D341Med (cell line): ENCODE measurements around the gene MAST4.

Experiments used
- DNase-seq: peaks from one replicate; pipeline ENCODE4 v3.0.0; 2012; ENCODE audit warnings: low spot score

MAST4 gene

DNA sequence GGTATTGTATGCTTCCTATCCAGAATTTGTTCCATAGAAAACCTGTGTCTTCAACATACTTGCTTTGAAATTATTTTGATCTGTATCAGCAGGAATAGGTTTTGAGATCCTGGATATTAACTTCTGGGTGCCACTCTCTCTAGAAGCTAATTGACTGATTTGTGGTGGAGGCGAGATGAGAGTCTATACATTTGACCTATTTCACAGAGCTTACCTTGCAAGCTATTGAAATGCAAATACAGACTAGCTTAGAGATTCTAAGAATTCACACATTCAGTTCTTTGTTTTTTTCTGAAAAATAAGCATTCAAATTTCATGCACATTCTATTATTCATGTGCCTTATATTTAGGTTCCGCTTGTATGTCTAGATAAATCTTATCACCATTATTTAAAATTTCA is 246.3 kb downstream of the MAST4 start:
- no peak for DNase-seq

DNA sequence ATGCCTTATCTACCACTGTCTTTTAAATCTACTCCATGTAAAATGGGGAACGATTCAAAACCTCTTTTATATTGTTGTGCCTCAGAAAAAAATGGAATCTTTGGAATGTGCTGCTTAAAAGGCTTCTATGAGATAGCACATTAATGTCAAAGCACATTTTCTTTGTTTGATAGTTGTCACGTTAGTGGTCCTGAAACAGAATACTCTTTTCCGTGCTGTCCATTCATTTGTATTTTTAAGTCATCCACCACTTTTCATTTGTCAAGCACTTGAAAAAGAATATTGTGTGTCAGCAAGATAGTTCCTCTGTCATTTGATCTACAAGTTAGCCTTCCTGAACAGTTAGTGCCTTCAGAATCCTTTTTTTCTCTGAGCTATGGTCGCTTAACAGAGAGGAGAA is 246.9 kb downstream of the MAST4 start:
- no peak for DNase-seq

DNA sequence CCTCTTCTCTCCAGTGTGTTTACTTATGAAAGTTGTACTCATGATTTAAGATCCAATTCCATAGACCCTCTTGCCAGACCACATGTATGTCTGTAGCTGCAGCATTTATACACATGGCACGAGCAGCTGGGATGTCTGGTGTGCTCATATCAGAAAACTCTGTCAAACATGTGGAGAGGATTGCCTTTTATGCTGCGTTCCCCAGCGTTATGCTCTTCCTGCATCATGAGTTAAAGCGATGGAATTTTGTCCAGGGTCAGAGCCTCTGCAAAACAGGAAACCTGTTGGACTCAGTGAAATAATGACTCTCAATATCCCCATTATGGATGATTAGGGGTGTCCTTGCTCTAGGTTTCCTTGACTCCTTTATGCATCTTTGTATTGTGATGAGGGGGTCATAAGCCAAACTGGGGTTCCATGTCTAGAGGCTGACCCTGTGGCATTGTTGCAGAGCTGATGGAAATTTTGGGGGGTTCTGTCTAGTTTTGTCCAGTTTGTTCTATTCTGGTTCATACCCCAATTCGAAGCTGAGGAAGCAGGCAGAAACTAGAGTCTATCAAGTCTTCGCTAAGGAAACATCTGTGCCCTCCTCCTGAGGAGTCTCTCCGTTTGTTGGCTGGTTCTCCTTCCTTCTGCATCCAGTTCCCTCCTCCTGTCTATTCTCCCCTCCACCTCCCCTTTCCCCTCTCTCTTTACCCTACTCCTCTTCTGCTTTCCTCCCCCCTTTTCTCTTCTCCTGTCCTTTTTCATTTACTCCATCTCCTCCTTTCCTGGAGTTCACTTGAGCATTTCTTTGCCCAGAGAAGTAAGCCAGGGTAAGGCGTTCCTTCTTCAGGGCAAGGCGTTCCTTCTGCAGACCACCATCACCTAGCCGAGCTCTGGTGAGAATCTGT is 252.8 kb downstream of the MAST4 start:
- no peak for DNase-seq

DNA sequence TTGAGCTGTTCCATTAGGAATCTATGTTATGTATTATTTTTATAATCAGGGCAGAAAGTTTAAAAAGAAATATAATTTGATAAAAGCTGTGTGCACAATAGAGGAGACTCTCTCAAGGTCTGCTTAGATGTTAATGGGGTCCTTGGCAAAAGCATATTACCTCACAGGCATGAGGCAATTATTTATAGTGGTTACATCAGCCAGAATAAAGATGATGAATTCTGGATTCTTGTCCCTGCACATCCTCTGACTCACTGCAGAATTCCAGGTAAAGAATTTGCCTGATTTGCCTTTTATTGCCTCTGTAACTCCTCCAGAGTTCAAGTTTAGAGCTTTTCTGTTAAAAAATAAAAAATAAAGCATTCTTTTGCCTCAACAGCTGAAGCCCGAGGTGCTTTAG is 253.6 kb downstream of the MAST4 start:
- DNase-seq = no peak

DNA sequence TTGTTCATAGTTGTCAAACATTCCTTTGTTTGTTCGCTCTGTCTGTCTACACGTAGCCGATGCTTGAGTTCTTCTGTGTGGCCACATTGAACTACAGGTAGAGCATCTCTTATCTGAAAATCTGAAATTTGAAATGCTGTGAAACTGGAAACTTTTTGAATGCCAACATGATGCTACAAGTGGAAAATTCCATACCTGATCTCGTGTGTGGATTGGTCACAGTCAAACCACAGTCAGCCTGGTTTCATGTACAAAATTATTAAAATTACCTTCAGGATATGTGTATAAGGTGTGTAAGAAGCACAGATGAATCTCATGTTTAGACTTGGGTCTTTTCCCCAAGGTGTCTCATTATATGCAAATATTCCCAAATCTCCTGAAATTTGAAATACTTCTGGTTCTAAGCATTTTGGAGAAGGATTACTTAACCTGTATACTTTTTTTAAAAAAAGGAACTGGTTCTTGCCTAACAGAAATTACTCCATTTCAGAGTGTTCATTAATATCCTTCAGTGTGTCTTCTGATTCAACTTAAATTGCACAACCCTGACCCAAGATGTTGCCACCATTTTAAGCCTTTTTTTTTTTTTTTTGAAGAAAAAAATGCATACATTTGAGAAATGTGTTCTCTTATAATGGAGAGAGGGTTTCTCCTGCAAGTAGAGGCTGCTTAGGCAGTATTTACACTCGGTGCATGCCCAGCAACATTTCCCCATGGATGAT is 254.3 kb downstream of the MAST4 start:
- DNase-seq = no peak

DNA sequence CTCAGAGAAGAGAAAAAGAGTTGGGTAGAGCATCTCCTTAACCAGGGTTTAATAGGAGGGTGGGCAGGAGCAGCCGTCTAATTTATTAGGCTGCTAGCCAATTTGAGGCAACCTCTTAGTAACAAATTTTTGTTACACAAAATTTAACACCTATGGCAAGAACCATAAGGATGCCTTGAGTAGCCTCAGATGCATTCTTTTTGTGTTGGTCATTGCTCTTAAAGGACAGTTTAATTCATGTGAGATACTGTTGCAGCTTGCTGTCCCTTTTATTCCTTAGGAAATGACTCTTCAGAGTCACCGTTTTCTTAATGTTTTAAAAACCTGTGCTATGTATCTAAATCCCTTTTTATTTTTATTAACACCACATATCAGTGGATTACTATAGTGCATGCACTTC is 255.1 kb downstream of the MAST4 start:
- no peak for DNase-seq

DNA sequence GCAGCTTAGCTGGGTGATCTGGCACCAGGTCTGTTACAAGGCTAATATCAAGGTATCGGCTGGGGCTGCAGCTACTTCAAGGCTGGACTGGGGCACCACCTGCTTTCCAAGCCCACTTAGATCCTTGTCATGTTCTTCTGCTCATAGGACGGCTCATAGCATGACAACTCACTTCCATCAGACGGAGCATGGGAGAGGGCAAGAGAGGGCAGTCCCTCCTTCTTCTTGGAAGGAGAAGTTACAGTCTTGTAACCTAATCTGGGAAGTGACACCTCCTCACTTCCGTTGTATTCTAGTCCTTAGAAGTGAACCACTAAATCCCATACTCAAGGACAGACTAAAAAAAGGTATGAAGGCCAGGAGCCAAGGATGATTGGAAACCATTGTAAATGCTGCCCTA is 258.2 kb downstream of the MAST4 start:
- no peak for DNase-seq

DNA sequence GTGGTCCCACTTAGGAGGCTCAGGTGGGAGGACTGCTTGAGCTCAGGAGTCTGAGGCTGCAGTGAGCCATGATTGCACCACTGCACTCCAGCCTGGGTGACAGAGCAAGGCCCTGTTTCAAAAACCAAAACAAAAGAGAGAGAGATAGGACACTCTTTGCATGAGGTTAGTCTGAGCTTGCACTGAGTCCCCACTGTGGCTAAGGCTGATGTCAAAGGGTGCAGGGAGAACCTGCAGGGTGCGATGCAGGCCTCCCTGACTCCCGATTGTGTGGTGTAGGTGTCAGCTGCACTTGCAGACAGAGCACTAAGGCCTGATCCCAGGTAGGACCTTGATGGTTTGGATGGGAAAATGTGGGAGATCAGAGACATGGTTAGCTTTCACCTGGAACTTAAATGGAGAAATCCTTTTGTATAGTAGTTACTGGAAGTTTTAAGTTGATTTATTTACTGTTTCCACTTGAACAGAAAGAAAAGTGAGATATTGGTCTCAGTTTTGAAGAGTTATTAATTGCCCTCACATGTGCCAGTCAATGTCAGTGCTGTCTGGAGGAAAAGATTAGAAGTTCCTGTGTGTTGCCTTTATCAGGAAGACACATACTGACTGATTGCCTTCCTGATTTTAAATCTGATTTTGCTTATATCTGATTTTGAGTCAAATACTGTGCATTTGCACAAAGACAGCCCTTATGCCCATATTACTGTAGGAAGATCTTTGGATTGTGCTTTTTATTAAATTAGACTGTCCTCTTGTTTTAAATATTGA is 260.0 kb downstream of the MAST4 start:
- DNase-seq = no peak

DNA sequence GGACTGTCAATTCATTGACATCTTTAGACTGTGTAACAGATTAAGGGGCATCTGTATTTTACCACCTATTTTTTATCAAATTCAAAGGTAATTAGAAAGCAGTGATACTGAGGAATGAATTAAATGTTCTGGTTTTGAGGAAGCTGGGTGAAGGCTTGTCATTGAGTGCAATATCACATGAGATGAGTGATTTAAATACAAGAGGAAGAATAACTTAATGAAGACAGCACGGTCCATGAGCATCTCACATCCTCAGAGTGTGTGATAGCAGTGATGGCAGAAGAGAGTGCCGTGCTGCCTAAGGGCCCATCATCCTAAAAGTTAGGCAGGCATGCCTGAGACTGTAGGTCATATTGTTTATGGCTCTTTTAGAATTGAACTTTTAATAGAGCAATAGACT is 263.3 kb downstream of the MAST4 start:
- no peak for DNase-seq

DNA sequence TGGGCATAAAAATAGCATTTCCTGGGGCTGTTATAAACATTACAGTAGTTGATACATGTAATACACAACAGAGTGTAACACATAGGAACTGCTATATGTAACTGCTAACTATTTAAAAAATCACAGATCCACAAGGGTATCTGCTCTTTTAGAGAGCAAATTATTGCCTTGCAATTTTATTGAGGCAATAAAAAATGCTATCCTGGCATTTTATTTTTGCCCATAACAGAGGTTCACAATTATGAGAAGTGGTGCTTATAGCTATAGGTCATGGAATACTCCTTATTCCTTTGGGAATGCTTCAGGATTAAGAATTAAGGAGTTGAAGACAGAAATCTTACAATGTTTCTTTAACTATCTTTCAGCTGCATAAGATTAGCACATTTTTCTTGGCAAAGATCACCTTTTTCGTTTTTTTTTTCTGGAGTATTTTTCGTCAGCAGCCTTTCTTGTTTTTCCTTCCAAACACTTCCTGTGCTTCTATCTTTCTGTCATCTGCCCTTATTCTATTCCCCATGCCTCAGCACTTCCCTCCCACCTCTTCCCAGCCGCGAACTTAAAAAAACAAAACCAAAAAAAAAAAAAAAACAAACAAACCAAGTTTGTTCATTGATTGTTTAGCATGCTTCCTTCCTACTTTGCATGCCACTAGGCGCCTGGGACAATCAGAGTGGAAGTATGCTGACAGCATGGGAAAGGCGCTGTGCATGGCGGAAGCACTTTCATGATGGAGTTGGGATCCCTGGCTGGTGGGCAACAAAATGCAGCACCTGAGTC is 264.2 kb downstream of the MAST4 start:
- no peak for DNase-seq

DNA sequence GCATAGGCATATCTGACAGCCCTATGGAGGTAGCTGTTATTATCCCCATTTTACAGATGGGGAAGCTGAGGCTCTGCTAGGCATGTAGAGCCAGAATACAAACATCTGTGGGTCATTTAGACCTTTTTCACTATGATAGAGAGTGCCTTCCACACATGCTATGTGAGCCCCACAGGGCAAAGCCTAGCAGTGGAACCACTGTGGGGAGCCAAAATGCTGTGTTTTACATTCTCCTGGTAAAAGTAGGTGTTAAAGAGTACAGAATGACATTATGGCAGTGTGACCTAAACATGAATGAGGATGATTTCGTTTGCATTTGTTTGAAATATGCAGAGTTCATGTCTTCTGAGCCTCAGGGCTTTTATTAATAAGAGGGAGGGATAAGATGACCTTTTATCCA is 265.2 kb downstream of the MAST4 start:
- no peak for DNase-seq

DNA sequence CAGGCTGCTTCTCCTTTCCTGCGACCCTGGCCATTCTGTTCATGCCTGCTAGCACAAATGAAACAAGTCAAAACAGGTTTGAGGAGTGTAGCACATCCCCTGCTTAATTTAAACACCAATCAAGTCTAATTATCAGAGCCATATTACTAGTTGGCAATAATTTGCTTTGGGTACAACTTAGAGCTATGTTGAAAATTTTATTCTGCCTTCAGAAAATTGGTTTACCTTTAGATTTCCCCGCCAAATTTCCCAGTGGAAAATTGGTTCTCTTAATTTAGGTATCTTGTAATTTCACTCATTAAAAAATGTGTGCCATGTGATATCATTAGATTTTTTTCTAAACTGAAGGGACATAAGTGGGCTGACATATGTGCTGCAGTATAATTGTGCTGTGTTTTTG is 265.8 kb downstream of the MAST4 start:
- no peak for DNase-seq

DNA sequence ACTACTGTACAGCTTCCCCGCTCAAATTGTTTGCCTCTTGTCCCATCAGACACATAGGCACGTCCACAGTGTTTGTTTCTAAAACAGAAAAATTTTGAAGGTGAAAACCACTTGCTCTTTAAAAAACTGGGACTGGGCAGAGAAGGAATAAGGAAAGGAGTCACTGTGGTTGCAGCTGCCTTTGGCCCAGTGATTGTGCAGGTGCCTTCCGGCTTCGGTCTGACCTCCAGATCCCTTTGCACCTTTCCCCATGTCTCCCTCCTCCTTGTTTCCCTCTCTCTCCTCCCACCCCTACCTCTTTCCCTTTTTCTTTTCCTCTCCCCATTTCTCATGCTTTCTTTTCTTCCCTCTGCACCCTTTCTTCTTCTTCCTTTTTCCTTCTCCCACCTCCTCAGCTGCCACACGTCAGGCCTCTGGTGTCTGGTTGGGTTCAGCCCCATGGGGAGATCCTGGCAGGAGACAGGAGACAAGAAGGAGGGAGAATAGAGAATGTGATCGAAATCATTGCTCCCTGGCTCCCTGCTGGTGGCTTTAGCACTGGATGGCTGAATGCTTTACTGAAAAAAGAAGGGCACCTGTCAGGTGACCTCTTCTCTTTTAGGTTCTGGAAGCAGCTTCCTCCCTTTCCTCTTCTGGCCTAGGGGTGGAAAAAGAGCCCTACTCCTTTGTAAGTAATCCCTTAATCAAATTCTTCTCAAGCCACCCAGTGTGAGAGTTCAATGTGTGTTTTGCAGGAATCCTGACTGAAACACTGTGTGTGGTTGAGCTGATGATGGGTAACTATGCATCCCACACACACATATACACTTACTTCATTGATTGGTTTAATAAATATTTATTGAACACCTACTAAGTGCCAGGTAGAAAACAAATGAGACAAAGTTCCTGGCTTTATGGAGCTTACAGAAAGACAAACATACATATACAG is 267.3 kb downstream of the MAST4 start:
- DNase-seq = no peak

DNA sequence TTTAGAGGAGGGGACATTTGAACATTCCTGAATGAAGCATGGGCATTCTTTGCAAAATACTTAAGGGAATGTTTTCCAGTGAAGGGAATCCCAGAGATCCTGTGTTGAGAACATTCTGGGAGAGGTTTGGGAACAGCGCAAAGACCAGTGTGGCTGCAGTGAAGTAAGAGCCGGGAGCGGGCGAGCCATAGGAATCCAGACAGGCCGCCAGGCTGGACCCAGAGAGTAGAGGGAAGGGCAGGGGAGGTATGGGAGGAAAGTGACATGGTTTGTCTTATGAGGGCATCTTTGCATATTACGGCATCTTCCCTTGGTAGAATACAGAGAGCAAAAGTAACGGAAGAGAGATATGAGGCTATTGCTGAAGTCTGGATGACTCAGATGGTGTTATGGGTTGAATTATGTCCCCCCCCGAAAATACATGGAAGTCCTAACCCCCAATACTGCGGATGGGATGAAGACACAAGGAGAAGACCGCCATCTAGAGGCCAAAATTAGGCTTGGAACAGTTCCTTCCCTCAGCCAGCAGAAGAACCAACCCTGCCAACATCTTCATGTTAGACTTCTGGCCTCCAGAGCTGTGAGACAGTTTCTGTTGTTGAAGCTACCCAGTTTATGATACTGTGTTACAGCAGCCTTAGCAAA is 268.2 kb downstream of the MAST4 start:
- DNase-seq = no peak

DNA sequence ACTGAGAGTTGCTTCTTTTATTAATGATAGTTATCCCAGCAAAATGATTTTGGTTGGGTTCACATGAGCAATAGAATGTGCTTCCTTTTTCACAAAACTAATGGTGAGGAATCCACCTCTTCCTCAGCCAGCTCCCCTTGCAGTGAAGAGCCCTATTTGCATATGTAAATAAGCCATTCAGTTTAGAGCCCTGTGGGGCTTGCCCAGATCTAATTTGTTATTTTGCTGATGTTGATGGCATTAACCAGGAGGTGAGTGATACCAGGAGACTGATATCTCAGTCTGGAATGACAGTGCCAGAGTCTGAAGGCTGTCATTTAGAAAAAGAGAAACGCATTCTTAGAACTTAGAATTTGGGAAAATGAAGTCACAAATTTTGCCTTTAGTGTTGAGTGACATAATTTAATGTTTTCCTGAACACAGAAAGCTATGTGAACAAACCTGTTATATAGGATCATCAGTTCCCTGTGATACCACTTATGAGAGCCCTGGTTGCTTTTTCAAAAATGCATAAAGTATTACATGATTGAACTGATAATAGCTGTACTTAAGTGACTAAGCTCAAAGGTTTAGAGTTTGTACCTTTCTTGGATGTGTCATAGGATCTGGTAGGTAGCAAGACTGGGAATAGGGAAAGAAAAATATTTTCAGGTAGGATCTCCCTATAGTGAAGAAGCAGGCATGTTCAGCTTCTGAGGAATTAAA is 271.6 kb downstream of the MAST4 start:
- DNase-seq = no peak

DNA sequence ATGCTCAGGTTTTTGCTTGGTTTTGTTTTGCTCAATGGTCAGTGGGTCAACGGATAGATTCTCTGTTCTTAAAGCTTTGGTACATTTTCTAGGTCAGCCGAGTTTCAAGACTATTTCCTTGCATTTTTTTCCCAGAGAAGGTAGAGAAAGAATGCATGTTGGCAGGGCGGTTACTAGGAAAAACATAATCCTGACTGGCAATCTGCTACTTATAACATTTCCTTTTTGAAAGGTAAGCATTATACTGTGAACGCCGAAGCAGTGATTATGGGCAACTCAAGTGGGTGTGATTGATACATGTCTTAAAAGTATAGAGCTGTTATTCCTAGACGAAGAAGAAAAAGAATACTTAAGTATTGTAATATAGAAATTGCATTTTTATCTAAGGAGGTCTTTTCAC is 273.2 kb downstream of the MAST4 start:
- DNase-seq = no peak

DNA sequence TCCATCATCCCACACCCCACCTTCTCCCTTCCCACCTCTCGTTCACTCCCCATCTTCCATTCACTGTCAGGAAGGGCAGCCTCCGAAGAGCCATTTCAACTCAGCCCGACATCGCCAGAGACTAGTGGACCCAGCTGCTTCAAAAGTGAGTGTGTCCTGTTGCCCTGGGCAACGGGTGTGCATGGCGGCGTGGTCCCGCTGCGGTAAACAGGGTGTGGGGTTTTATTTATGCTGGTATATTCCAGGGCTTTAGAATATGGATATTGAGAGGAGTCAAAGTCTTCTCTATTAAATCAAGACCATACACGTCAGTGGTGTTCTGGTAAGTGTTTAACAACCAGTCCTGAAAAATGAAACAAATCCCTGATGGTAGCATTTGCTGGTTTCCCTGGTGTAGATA is 274.5 kb downstream of the MAST4 start:
- DNase-seq = no peak

DNA sequence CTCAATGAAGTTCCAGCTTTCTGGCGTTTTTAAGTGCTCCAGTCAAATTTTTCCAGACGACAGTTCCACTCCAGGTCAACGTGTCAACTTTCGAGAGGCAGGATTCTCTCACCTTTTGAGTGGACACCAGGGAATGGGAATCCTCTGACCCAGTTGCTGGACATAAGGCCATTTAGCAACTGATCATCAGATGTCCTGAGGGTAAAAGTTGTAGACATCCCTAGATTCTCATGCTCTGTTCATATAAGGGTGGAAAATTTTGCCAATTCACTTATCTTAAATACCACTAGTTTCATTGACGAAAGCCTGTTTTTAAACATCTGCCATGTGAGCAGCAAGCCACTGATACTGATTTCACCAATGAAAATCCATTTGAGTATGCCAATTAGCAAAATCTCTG is 275.5 kb downstream of the MAST4 start:
- DNase-seq = no peak

DNA sequence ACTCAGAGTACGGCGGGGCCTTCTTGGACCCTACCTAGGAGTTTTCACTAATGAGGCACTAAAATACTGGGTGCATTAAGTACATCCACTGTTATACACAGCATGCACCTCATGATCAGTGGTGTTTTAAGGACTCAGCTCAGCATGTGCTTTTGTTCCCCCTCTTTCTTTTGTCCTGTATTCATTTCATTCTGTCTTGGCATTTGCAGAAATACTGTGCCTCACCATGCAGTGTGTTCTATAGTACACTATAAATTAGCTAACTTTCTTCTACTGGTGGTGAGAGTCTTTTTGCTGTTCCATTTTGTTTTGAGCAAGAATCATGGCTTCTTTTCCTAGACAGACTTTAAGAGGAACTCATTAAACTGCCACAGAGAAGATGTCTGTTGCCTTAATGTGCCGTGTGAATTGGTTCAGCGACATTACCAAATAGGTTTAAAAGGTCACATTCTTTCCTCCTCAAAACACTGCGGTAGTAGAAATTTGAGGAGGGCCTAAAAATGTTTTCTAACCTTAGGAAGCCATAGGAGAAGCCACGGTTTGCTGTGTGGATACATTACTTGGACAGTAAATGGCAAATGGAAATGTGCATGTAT is 276.6 kb downstream of the MAST4 start:
- DNase-seq = no peak
